Activated B cell treated with CpG ODN at 0.5 μM for 24 hours (primary cell): ENCODE results near the gene SAMD1. TPM values are rescaled to one million over a fixed set of nuclear protein-coding genes. Genes with fewer than 3 reads are reported as not detected.

Experiments used
- ATAC-seq: fragments of 200-7000 bp; cut with Tn5 transposase; one replicate; pipeline ENCODE4 v1.10.0; 2021; ENCODE audit warnings: low read depth, mild to moderate bottlenecking, moderate library complexity
- CTCF ChIA-PET: fragments of 350-600 bp; sonication (Branson Sonifier 250); formaldehyde crosslinking; loops from one replicate; lab custom pipeline; 2021; ENCODE audit warnings: antibody characterized with exemption; lab: Charles Lee
- POLR2A ChIA-PET: fragments of 350-600 bp; sonication (Branson Sonifier 250); formaldehyde crosslinking; loops from one replicate; lab custom pipeline; 2021; ENCODE audit warnings: antibody characterized with exemption; lab: Charles Lee
- DNase-seq: peaks from one replicate; pipeline ENCODE4 v3.0.0; 2022
- H3K27ac Mint-ChIP-seq: one replicate; pipeline ENCODE4 v1.8.0; 2020; ENCODE audit warnings: mixed read lengths
- H3K27me3 Mint-ChIP-seq: one replicate; pipeline ENCODE4 v1.8.0; 2021; ENCODE audit warnings: mixed read lengths
- H3K36me3 Mint-ChIP-seq: one replicate; pipeline ENCODE4 v1.8.0; 2021; ENCODE audit warnings: low read depth, mixed read lengths
- H3K4me1 Mint-ChIP-seq: one replicate; pipeline ENCODE4 v1.8.0; 2021; ENCODE audit warnings: mixed read lengths
- H3K4me3 Mint-ChIP-seq: one replicate; pipeline ENCODE4 v1.8.0; 2020; ENCODE audit warnings: mild to moderate bottlenecking, mixed read lengths
- H3K9me3 Mint-ChIP-seq: one replicate; pipeline ENCODE4 v1.8.0; 2020; ENCODE audit warnings: mixed read lengths
- intact Hi-C: fragments of 100-400 bp; cut with micrococcal nuclease; formaldehyde crosslinking; loops from one replicate; pipeline ENCODE4 v1.15.1; 2024
- total RNA-seq: library from RNA; stranded (reverse); gene quantifications from 2 replicates; pipeline ENCODE4 v1.2.3, GENCODE V29; 2022
- TF ChIP-seq, protein P1 (sequence below): fragments of 200-600 bp; IDR thresholded peaks from one replicate; pipeline ENCODE4 v1.8.0; 2022; ENCODE audit warnings: antibody characterized with exemption, mild to moderate bottlenecking

The SAMD1 gene
- total RNA-seq, 1 donor from 2014 or later: 32.7 TPM

- intact Hi-C loops: no loop called here
- H3K27ac Mint-ChIP-seq: no peak overlapping the region
Observed at GRCh38 chr19:14056069-14056666, 34.4 kb downstream of the SAMD1 start.

GRCh38 chr19:14055396-14055795 is 35.2 kb downstream of the SAMD1 start:
- no peak for DNase-seq
- H3K27me3 Mint-ChIP-seq: peaks cover 29% of the 10 kb centered on the region
- no peak for ATAC-seq
- no peak overlapping the region for H3K4me3 Mint-ChIP-seq
- intact Hi-C loops: no loop called here
- H3K9me3 Mint-ChIP-seq: no peaks in the 10 kb centered on the region
- peaks cover 24% of the 10 kb centered on the region for H3K36me3 Mint-ChIP-seq
- peaks cover 18% of the 10 kb centered on the region for H3K4me1 Mint-ChIP-seq
- ChIA-PET CTCF (interaction anchor here (1.2 kb wide), 1 partner anchor 15 kb away, joined by 3 read pairs; no protein-coding TSS in a partner anchor), POLR2A (no interaction called here)
- TF ChIP-seq, protein P1, sequence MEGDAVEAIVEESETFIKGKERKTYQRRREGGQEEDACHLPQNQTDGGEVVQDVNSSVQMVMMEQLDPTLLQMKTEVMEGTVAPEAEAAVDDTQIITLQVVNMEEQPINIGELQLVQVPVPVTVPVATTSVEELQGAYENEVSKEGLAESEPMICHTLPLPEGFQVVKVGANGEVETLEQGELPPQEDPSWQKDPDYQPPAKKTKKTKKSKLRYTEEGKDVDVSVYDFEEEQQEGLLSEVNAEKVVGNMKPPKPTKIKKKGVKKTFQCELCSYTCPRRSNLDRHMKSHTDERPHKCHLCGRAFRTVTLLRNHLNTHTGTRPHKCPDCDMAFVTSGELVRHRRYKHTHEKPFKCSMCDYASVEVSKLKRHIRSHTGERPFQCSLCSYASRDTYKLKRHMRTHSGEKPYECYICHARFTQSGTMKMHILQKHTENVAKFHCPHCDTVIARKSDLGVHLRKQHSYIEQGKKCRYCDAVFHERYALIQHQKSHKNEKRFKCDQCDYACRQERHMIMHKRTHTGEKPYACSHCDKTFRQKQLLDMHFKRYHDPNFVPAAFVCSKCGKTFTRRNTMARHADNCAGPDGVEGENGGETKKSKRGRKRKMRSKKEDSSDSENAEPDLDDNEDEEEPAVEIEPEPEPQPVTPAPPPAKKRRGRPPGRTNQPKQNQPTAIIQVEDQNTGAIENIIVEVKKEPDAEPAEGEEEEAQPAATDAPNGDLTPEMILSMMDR: no peak
- no peak overlapping the region for H3K27ac Mint-ChIP-seq

More at GRCh38 chr19:14056069-14056666, 34.4 kb downstream of the SAMD1 start:
- Mint-ChIP-seq H3K36me3 (peaks cover 16% of the 10 kb centered on the region), H3K27me3 (peaks cover 34% of the 10 kb centered on the region), H3K4me3 (no peak overlapping the region), H3K4me1 (peaks cover 18% of the 10 kb centered on the region), H3K9me3 (no peaks in the 10 kb centered on the region)
- POLR2A ChIA-PET: interaction anchor here (0.5 to 1.4 kb wide), 2 partner anchors 24 to 184 kb away, joined by 3 to 4 read pairs; partner anchors contain the start of gene IL27RA
- TF ChIP-seq, protein P1: no peak
- DNase-seq: no peak
- CTCF ChIA-PET: interaction anchor here (1.2 kb wide), 1 partner anchor 14 kb away, joined by 3 read pairs; no protein-coding TSS in a partner anchor
- no peak for ATAC-seq

GRCh38 chr19:14054721-14055120 is 35.8 kb downstream of the SAMD1 start:
- ChIA-PET POLR2A (interaction anchor here (0.6 kb wide), 1 partner anchor 220 kb away, joined by 3 read pairs; no protein-coding TSS in a partner anchor), CTCF (no interaction called here)
- Mint-ChIP-seq H3K36me3 (peaks cover 29% of the 10 kb centered on the region), H3K27me3 (peaks cover 25% of the 10 kb centered on the region), H3K27ac (no peak overlapping the region), H3K4me1 (peaks cover 18% of the 10 kb centered on the region), H3K4me3 (no peak overlapping the region), H3K9me3 (no peaks in the 10 kb centered on the region)
- TF ChIP-seq, protein P1: no peak
- ATAC-seq (no peak), DNase-seq (no peak)
- intact Hi-C loops: no loop called here

GRCh38 chr19:14054099-14054498 is 36.5 kb downstream of the SAMD1 start:
- no peak for DNase-seq
- no peak for ATAC-seq
- ChIA-PET CTCF (no interaction called here), POLR2A (no interaction called here)
- Mint-ChIP-seq H3K36me3 (peaks cover 31% of the 10 kb centered on the region), H3K4me1 (peaks cover 18% of the 10 kb centered on the region), H3K27me3 (peaks cover 23% of the 10 kb centered on the region), H3K9me3 (no peaks in the 10 kb centered on the region), H3K4me3 (no peak overlapping the region), H3K27ac (no peak overlapping the region)
- TF ChIP-seq, protein P1: no peak
- intact Hi-C loops: no loop called here

DNA sequence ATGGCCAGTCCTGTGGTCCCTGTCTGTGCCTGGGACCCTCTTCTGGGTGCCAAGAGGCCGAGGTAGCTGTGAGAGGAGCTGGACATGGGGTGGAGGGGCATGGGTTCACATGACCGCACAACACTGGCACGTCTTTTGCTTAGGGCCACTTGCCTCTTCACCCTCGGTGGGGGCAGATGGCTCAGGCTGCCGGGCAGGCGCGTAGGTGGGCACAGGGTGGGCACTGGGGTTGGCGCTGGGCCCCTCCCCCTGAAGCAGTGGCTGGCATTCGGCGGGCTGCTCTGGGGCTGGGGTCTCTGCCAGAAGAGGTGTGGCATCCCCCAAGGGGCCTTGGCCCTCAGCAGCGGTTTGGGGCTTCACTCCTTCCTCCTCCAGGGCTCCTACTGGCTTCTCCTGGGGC is 37.1 kb downstream of the SAMD1 start:
- Mint-ChIP-seq H3K27ac (no peak overlapping the region), H3K4me3 (no peak overlapping the region), H3K9me3 (no peaks in the 10 kb centered on the region), H3K36me3 (peaks cover 36% of the 10 kb centered on the region), H3K4me1 (peaks cover 12% of the 10 kb centered on the region), H3K27me3 (peaks cover 17% of the 10 kb centered on the region)
- CTCF ChIA-PET: no interaction called here
- POLR2A ChIA-PET: interaction anchor here (0.9 kb wide), 1 partner anchor 47 kb away, joined by 3 read pairs; the partner anchor contains the start of gene RFX1
- intact Hi-C loops: no loop called here
- ATAC-seq (no peak), DNase-seq (no peak)
- TF ChIP-seq, protein P1: no peak
